Measurements from ENCODE around the gene WDR43. TPM values are rescaled to one million over a fixed set of nuclear protein-coding genes. Genes with fewer than 3 reads are reported as not detected.

Gene WDR43
- polyA plus RNA-seq, 1 donor (not counting 4 experiments of a cell fraction or from before 2014, with no cell fraction given) = 125 TPM

DNA sequence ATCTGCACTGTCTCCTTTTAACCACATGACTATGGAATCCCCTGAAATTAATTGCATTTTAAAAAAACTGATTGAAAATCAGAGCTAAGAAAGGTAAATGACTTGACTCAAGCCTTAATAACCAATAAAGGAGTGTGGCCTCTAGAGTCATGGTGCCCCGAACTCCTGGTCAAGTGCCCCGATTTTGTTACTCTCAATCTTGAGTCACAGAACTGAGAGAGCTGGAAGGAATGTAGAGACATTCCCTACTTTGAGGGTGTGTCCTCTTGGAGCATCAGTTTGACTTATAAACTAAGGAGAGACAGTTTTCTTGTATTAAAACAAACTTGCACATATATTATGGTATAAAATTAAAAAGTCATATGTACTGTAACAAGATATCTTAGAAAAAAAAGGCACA is 2.4 kb downstream of the WDR43 start:
- Histone ChIP-seq H3K79me2 (ENCODE audit: control insufficient read depth, insufficient read depth, low read length) (peaks cover 74% of the 10 kb centered on the region), H2AFZ (ENCODE audit: control insufficient read depth, low read length) (no peak overlapping the region), H3K36me3 (ENCODE audit: control insufficient read depth in 2 of 2, extremely low read depth in 1 of 2, insufficient read depth in 2 of 2, low read length in 2 of 2) (peaks cover 3 to 11% of the 10 kb centered on the region in 2 experiments), H3K9me1 (ENCODE audit: control insufficient read depth, extremely low read depth, insufficient read depth, low read length) (no peaks in the 10 kb centered on the region), H3K4me1 (ENCODE audit: control insufficient read depth, extremely low read depth, insufficient read depth, low read length) (peaks cover 28% of the 10 kb centered on the region), H3K27me3 (ENCODE audit: control insufficient read depth, extremely low read depth, insufficient read depth, low read length) (no peaks in the 10 kb centered on the region), H3K9me3 (ENCODE audit: control insufficient read depth, low read depth, low read length) (no peaks in the 10 kb centered on the region), H4K20me1 (ENCODE audit: control insufficient read depth, extremely low read depth, insufficient read depth, low read length) (peaks cover 43% of the 10 kb centered on the region), H3K27ac (ENCODE audit: control insufficient read depth, insufficient read depth, low read length) (peak overlapping the region; percentile 82), H3K9ac (ENCODE audit: control insufficient read depth, extremely low read depth, insufficient read depth, low read length) (peak overlapping the region; percentile 99), H3K4me3 (ENCODE audit: control insufficient read depth in 2 of 3, extremely low read depth in 1 of 3, insufficient read depth in 2 of 3, low read depth in 1 of 3, low read length in 3 of 3) (peak overlapping the region; percentile 1 to 85 (median 71)), H3K4me2 (ENCODE audit: control insufficient read depth, extremely low read depth, insufficient read depth, low read depth, low read length) (peak overlapping the region; percentile 93)
- FAIRE-seq (peak; percentile 65), DNase-seq (ENCODE audit: low read depth, low spot score) (no peak)
- dilution Hi-C loops (cut with MboI; ENCODE audit: extremely low pct_ligation_motif_present, low sequenced_read_pairs) = no loop called here
- no peak for TF ChIP-seq EZH2 (IDR thresholded peaks at IDR 0.05; ENCODE audit: low read length)
- TF ChIP-seq, protein P1, sequence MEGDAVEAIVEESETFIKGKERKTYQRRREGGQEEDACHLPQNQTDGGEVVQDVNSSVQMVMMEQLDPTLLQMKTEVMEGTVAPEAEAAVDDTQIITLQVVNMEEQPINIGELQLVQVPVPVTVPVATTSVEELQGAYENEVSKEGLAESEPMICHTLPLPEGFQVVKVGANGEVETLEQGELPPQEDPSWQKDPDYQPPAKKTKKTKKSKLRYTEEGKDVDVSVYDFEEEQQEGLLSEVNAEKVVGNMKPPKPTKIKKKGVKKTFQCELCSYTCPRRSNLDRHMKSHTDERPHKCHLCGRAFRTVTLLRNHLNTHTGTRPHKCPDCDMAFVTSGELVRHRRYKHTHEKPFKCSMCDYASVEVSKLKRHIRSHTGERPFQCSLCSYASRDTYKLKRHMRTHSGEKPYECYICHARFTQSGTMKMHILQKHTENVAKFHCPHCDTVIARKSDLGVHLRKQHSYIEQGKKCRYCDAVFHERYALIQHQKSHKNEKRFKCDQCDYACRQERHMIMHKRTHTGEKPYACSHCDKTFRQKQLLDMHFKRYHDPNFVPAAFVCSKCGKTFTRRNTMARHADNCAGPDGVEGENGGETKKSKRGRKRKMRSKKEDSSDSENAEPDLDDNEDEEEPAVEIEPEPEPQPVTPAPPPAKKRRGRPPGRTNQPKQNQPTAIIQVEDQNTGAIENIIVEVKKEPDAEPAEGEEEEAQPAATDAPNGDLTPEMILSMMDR (optimal IDR thresholded peaks at IDR 0.05 in 1 of 3, IDR thresholded peaks at IDR 0.05 in 1 of 3, conservative IDR thresholded peaks at IDR 0.05 in 1 of 3; ENCODE audit: extremely low read depth in 1 of 3, insufficient read depth in 2 of 3, low read length in 3 of 3) = no peak

GRCh38 chr2:28898048-28898447 is 3.6 kb downstream of the WDR43 start:
- no peak for FAIRE-seq
- Histone ChIP-seq H3K9ac (ENCODE audit: control insufficient read depth, extremely low read depth, insufficient read depth, low read length) (no peak overlapping the region), H3K4me1 (ENCODE audit: control insufficient read depth, extremely low read depth, insufficient read depth, low read length) (peaks cover 28% of the 10 kb centered on the region), H2AFZ (ENCODE audit: control insufficient read depth, low read length) (no peak overlapping the region), H3K79me2 (ENCODE audit: control insufficient read depth, insufficient read depth, low read length) (peaks cover 86% of the 10 kb centered on the region), H4K20me1 (ENCODE audit: control insufficient read depth, extremely low read depth, insufficient read depth, low read length) (peaks cover 50% of the 10 kb centered on the region), H3K27me3 (ENCODE audit: control insufficient read depth, extremely low read depth, insufficient read depth, low read length) (no peaks in the 10 kb centered on the region), H3K36me3 (ENCODE audit: control insufficient read depth in 2 of 2, extremely low read depth in 1 of 2, insufficient read depth in 2 of 2, low read length in 2 of 2) (peaks cover 3 to 17% of the 10 kb centered on the region in 2 experiments), H3K9me1 (ENCODE audit: control insufficient read depth, extremely low read depth, insufficient read depth, low read length) (no peaks in the 10 kb centered on the region), H3K9me3 (ENCODE audit: control insufficient read depth, low read depth, low read length) (no peaks in the 10 kb centered on the region), H3K4me2 (ENCODE audit: control insufficient read depth, extremely low read depth, insufficient read depth, low read depth, low read length) (peak overlapping the region; percentile 93), H3K4me3 (ENCODE audit: control insufficient read depth in 2 of 3, extremely low read depth in 1 of 3, insufficient read depth in 2 of 3, low read depth in 1 of 3, low read length in 3 of 3) (no peak overlapping the region), H3K27ac (ENCODE audit: control insufficient read depth, insufficient read depth, low read length) (no peak overlapping the region)
- TF ChIP-seq, protein P1 (optimal IDR thresholded peaks at IDR 0.05 in 1 of 3, IDR thresholded peaks at IDR 0.05 in 1 of 3, conservative IDR thresholded peaks at IDR 0.05 in 1 of 3; ENCODE audit: extremely low read depth in 1 of 3, insufficient read depth in 2 of 3, low read length in 3 of 3) = no peak
- no peak for TF ChIP-seq EZH2 (IDR thresholded peaks at IDR 0.05; ENCODE audit: low read length)
- no peak for DNase-seq (ENCODE audit: low read depth, low spot score)
- dilution Hi-C loops (cut with MboI; ENCODE audit: extremely low pct_ligation_motif_present, low sequenced_read_pairs) = no loop called here
